PC-3 (cell line): ENCODE measurements around the gene BAZ2B. TPM values are rescaled to one million over a fixed set of nuclear protein-coding genes. Genes with fewer than 3 reads are reported as not detected.

Experiments used
- ATAC-seq: fragments of 200-7000 bp; cut with Tn5 transposase; 2 replicates; pipeline ENCODE4 v1.9.1; 2020; ENCODE audit warnings: mild to moderate bottlenecking, moderate library complexity
- BruUV-seq: library from RNA; stranded (reverse); fragments of 400-500 nt; replicated peaks from 2 replicates; lab custom pipeline; 2021; lab: Mats Ljungman, UMichigan
- CTCF ChIA-PET: fragments of 300-600 bp; sonication (Branson Sonifier 250); formaldehyde crosslinking; loops from one replicate; lab custom pipeline; 2022; ENCODE audit warnings: antibody characterized with exemption; lab: Charles Lee
- POLR2A ChIA-PET: fragments of 300-600 bp; sonication (Branson Sonifier 250); formaldehyde crosslinking; loops from one replicate; lab custom pipeline; 2022; ENCODE audit warnings: antibody characterized with exemption; ENCODE audit not compliant: unreplicated experiment; lab: Charles Lee
- DNase-seq: peaks from one replicate; pipeline ENCODE4 v3.0.0-alpha.2; 2015
- H2AFZ ChIP-seq: fragments of 300-600 bp; sonication (generic); 2 replicates; pipeline ENCODE4 v1.6.0; 2016; ENCODE audit warnings: antibody characterized with exemption, low read length
- H3F3A ChIP-seq: fragments of 300-600 bp; sonication (generic); one replicate; pipeline ENCODE4 v1.6.0; 2017; ENCODE audit warnings: antibody characterized with exemption, low read length, control low read depth, mild to moderate bottlenecking; ENCODE audit not compliant: unreplicated experiment
- H3K27ac ChIP-seq: fragments of 300-600 bp; sonication (generic); 2 replicates; pipeline ENCODE4 v1.5.1; 2016; ENCODE audit warnings: mild to moderate bottlenecking, low read length
- H3K27me3 ChIP-seq: fragments of 300-600 bp; sonication (generic); 2 replicates; pipeline ENCODE4 v1.6.1; 2016; ENCODE audit warnings: low read length, mixed read lengths
- H3K36me3 ChIP-seq: fragments of 300-600 bp; sonication (generic); 2 replicates; pipeline ENCODE4 v1.6.1; 2016; ENCODE audit warnings: low read depth, mixed run types, low read length, mixed read lengths
- H3K4me1 ChIP-seq: fragments of 300-600 bp; sonication (generic); 2 replicates; pipeline ENCODE4 v1.5.1; 2016; ENCODE audit warnings: low read length; ENCODE audit not compliant: insufficient read depth
- H3K4me2 ChIP-seq: fragments of 300-600 bp; sonication (generic); 2 replicates; pipeline ENCODE4 v1.6.0; 2016; ENCODE audit warnings: low read length
- H3K4me3 ChIP-seq: fragments of 300-600 bp; sonication (generic); 2 replicates; pipeline ENCODE4 v1.5.1; 2016; ENCODE audit warnings: mild to moderate bottlenecking, low read length, mixed read lengths
- H3K79me2 ChIP-seq: fragments of 300-600 bp; sonication (generic); 2 replicates; pipeline ENCODE4 v1.6.1; 2017; ENCODE audit warnings: low read length, mixed read lengths
- H3K9ac ChIP-seq: fragments of 300-600 bp; sonication (generic); 2 replicates; pipeline ENCODE4 v1.6.0; 2016; ENCODE audit warnings: mild to moderate bottlenecking, low read length
- H3K9me2 ChIP-seq: fragments of 300-600 bp; sonication (generic); replicated peaks from 2 replicates; pipeline ENCODE4 v1.6.1; 2016; ENCODE audit warnings: mixed run types, low read length, mixed read lengths
- H3K9me3 ChIP-seq: fragments of 300-600 bp; sonication (generic); 2 replicates; pipeline ENCODE4 v1.6.1; 2016; ENCODE audit warnings: low read length, mixed read lengths
- H4K20me1 ChIP-seq: fragments of 300-600 bp; sonication (generic); 2 replicates; pipeline ENCODE4 v1.6.1; 2016; ENCODE audit warnings: low read length, mixed read lengths
- EZH2 ChIP-seq: fragments of 300-600 bp; sonication (generic); IDR thresholded peaks from one replicate; pipeline ENCODE4 v1.6.1; 2017; ENCODE audit warnings: antibody characterized with exemption, mild to moderate bottlenecking, low read length; ENCODE audit not compliant: unreplicated experiment
- EZH2phosphoT487 ChIP-seq: fragments of 300-600 bp; sonication (generic); IDR thresholded peaks from 2 replicates; pipeline ENCODE4 v1.6.1; 2018; ENCODE audit warnings: mild to moderate bottlenecking, antibody characterized with exemption, low read length, borderline replicate concordance
- intact Hi-C: fragments of 100-400 bp; cut with micrococcal nuclease; formaldehyde crosslinking; loops from 2 replicates; pipeline ENCODE4 v1.9.0; 2023
- total RNA-seq: library from RNA; depleted of rRNA; stranded (reverse); fragments of >200 nt; gene quantifications from 2 replicates; pipeline ENCODE4 v1.2.3, GENCODE V29; 2014
- TF ChIP-seq, protein P1 (sequence below): fragments of 300-600 bp; sonication (generic); conservative IDR thresholded peaks from 2 replicates; pipeline ENCODE4 v1.5.1; 2017; ENCODE audit warnings: antibody characterized with exemption, low read depth, mild to moderate bottlenecking, low read length

The BAZ2B gene
- total RNA-seq, 1 experiment from 2014 or later: 19.6 TPM

DNA sequence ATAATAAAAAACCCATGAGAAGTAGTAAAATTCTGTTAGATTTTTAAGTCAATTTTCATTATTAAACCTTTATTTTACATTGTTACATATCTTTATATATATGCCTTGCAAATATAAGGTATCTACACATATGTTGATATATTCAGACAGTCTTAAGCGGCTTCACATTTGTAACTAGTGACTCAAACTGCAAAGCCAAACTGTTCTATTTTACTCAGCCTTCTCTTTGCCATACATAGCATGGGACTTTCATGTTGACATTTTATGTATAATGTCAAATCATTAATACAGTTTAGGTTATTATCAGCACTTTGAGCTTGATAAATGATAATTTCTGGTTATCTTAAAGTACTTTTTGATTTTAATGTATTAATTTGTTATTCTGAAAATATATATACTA, 204.9 kb downstream of the BAZ2B start:
- ChIA-PET POLR2A (no interaction called here), CTCF (no interaction called here)
- no peaks in the 10 kb centered on the region for H3K79me2 ChIP-seq
- no peaks in the 10 kb centered on the region for H3K9me2 ChIP-seq
- H3K27ac ChIP-seq: no peak overlapping the region
- DNase-seq (no peak), ATAC-seq (no peak)
- intact Hi-C loops: no loop called here
- no peaks in the 10 kb centered on the region for H3K9me3 ChIP-seq
- H3K36me3 ChIP-seq: no peaks in the 10 kb centered on the region
- no peaks in the 10 kb centered on the region for H3K4me1 ChIP-seq
- H3K4me2 ChIP-seq: no peak overlapping the region
- H3K4me3 ChIP-seq: no peak overlapping the region
- H3F3A ChIP-seq: no peaks in the 10 kb centered on the region
- no peaks in the 10 kb centered on the region for H4K20me1 ChIP-seq
- H3K9ac ChIP-seq: no peak overlapping the region
- no TSS peak for BruUV-seq
- H3K27me3 ChIP-seq: no peaks in the 10 kb centered on the region
- H2AFZ ChIP-seq: no peak overlapping the region
- TF ChIP-seq EZH2phosphoT487 (no peak), EZH2 (no peak)
- TF ChIP-seq, protein P1, sequence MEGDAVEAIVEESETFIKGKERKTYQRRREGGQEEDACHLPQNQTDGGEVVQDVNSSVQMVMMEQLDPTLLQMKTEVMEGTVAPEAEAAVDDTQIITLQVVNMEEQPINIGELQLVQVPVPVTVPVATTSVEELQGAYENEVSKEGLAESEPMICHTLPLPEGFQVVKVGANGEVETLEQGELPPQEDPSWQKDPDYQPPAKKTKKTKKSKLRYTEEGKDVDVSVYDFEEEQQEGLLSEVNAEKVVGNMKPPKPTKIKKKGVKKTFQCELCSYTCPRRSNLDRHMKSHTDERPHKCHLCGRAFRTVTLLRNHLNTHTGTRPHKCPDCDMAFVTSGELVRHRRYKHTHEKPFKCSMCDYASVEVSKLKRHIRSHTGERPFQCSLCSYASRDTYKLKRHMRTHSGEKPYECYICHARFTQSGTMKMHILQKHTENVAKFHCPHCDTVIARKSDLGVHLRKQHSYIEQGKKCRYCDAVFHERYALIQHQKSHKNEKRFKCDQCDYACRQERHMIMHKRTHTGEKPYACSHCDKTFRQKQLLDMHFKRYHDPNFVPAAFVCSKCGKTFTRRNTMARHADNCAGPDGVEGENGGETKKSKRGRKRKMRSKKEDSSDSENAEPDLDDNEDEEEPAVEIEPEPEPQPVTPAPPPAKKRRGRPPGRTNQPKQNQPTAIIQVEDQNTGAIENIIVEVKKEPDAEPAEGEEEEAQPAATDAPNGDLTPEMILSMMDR: no peak

DNA sequence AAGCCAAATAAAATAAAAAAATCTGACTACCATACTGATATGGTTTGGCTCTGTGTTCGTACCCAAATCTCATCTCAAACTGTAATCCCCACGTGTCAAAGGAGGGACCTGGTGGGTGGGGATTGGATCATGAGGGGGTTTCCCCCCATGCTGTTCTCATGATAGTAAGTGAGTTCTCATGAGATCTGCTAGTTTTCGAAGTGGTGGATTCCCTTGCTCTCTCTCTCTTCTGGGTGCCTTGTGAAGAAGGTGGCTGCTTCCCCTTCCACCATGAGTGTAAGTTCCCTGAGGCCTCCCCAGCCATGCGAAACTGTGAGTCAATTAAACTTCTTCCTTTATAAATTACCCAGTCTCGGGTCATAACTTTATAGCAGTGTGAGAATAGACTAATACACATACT, 206.1 kb downstream of the BAZ2B start:
- H3K27ac ChIP-seq: no peak overlapping the region
- H3K79me2 ChIP-seq: no peaks in the 10 kb centered on the region
- no peaks in the 10 kb centered on the region for H3K36me3 ChIP-seq
- no peak overlapping the region for H2AFZ ChIP-seq
- no peaks in the 10 kb centered on the region for H3K9me2 ChIP-seq
- TF ChIP-seq, protein P1: no peak
- TF ChIP-seq EZH2: no peak
- TF ChIP-seq EZH2phosphoT487: no peak
- no peaks in the 10 kb centered on the region for H3F3A ChIP-seq
- no peak overlapping the region for H3K9ac ChIP-seq
- H3K27me3 ChIP-seq: no peaks in the 10 kb centered on the region
- no peaks in the 10 kb centered on the region for H3K9me3 ChIP-seq
- POLR2A ChIA-PET: interaction anchor here (0.6 kb wide), 2 partner anchors 298 to 551 kb away, joined by 3 to 4 read pairs; no protein-coding TSS in a partner anchor
- no peaks in the 10 kb centered on the region for H4K20me1 ChIP-seq
- intact Hi-C loops: no loop called here
- CTCF ChIA-PET: no interaction called here
- ATAC-seq: no peak
- BruUV-seq: no TSS peak
- no peak for DNase-seq
- H3K4me2 ChIP-seq: no peak overlapping the region
- H3K4me3 ChIP-seq: no peak overlapping the region
- H3K4me1 ChIP-seq: no peaks in the 10 kb centered on the region

DNA sequence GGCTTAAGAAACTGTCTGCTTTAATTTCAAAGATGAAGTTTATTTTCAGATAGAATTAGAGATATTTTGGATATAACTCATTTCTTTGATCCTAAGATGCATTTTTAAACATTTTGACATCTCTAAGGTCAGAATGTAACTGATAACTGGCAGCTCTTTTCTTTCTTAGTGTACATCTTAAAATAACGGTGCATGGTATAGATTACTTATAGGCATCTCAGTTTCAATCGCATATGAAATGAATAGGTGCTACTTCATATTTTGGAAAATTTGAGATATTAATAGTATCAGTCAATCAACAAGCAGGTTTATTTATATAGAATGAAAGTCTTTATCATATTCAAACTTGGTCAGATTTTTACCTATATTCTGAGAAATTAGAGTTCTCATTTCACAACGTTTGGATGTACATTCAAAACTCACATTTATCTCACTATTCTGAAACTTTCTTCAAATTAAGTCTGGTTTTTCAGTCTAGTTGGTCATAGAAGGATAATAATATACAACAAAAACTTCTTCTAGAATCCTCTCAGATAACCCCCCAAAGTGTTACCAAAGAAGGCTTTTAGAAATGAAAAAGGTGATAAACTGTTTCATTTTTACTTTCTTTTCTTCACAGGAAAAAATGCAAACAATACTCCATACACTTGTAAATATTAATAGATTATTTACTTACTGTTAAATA, 207.1 kb downstream of the BAZ2B start:
- Histone ChIP-seq H3K79me2 (no peaks in the 10 kb centered on the region), H3K9me2 (no peaks in the 10 kb centered on the region), H3K4me1 (no peaks in the 10 kb centered on the region), H3K9ac (no peak overlapping the region), H3F3A (no peaks in the 10 kb centered on the region), H3K4me2 (no peak overlapping the region), H3K27me3 (no peaks in the 10 kb centered on the region), H3K4me3 (no peak overlapping the region), H4K20me1 (no peaks in the 10 kb centered on the region), H3K9me3 (no peaks in the 10 kb centered on the region), H2AFZ (no peak overlapping the region), H3K36me3 (no peaks in the 10 kb centered on the region), H3K27ac (no peak overlapping the region)
- intact Hi-C loops: no loop called here
- no peak for DNase-seq
- TF ChIP-seq, protein P1: no peak
- TF ChIP-seq EZH2 (no peak), EZH2phosphoT487 (no peak)
- POLR2A ChIA-PET: interaction anchor here (0.6 kb wide), 1 partner anchor 552 kb away, joined by 4 read pairs; no protein-coding TSS in a partner anchor
- no TSS peak for BruUV-seq
- CTCF ChIA-PET: no interaction called here
- no peak for ATAC-seq
